ENCODE data around the gene KIAA0513. TPM values are rescaled to one million over a fixed set of nuclear protein-coding genes. Genes with fewer than 3 reads are reported as not detected.

The KIAA0513 gene
- total and polyA plus RNA-seq, 9 donors, result 2.8 to 12.8 (median 7.1) TPM

- DNase-seq, result no peak
- WGBS, 3 donors, result 93 to 94% (median 93%) methylated on average over 11 of the region's 11 CpGs
- Histone ChIP-seq H3K4me3 (no peak overlapping the region), H3K27ac (no peak overlapping the region), H3K36me3 (no peaks in the 10 kb centered on the region), H3K27me3 (no peaks in the 10 kb centered on the region), H3K9me3 (no peaks in the 10 kb centered on the region), H3K4me1 (ENCODE audit: insufficient read depth) (peaks cover 8% of the 10 kb centered on the region)
- intact Hi-C loops (cut with DNase I), result loop anchor here in 2 of 4 donors (5.0 to 10.0 kb wide), 2 partner anchors 48 to 50 kb away; no protein-coding TSS in a partner anchor
- TF ChIP-seq EP300 (IDR thresholded peaks at IDR 0.05) (no peak), POLR2A (IDR thresholded peaks at IDR 0.05) (no peak), CTCF (IDR thresholded peaks at IDR 0.05) (no peak)
Observed at GRCh38 chr16:85124636-85125346, 97.2 kb downstream of the KIAA0513 start.

- Histone ChIP-seq H3K36me3 (no peaks in the 10 kb centered on the region), H3K4me3 (no peak overlapping the region), H3K4me1 (ENCODE audit: insufficient read depth) (peaks cover 12% of the 10 kb centered on the region), H3K27ac (no peak overlapping the region), H3K9me3 (no peaks in the 10 kb centered on the region), H3K27me3 (no peaks in the 10 kb centered on the region)
- intact Hi-C loops (cut with DNase I), result loop anchor here in 2 of 4 donors (5.0 to 10.0 kb wide), 2 partner anchors 47 to 49 kb away; no protein-coding TSS in a partner anchor
- TF ChIP-seq POLR2A (IDR thresholded peaks at IDR 0.05) (no peak), CTCF (IDR thresholded peaks at IDR 0.05) (no peak), EP300 (IDR thresholded peaks at IDR 0.05) (no peak)
- 79 to 82% (median 79%) methylated on average over 16 of the region's 16 CpGs for WGBS, 3 donors
- no peak for DNase-seq
Observed at GRCh38 chr16:85125570-85126393, 98.2 kb downstream of the KIAA0513 start.

- no peak for TF ChIP-seq CTCF (IDR thresholded peaks at IDR 0.05)
- no peak for TF ChIP-seq EP300 (IDR thresholded peaks at IDR 0.05)
- no peak for TF ChIP-seq POLR2A (IDR thresholded peaks at IDR 0.05)
- H3K27ac ChIP-seq, result no peak overlapping the region
- 35 to 52% (median 38%) methylated on average over 12 of the region's 12 CpGs for WGBS, 3 donors
- no peak overlapping the region for H3K4me3 ChIP-seq
- intact Hi-C loops (cut with DNase I), result loop anchor here in 2 of 4 donors (5.0 to 10.0 kb wide), 2 partner anchors 46 to 48 kb away; no protein-coding TSS in a partner anchor
- no peaks in the 10 kb centered on the region for H3K36me3 ChIP-seq
- H3K4me1 ChIP-seq (ENCODE audit: insufficient read depth), result peaks cover 13% of the 10 kb centered on the region
- H3K27me3 ChIP-seq, result no peaks in the 10 kb centered on the region
- no peaks in the 10 kb centered on the region for H3K9me3 ChIP-seq
- DNase-seq, result no peak
Observed at GRCh38 chr16:85126394-85126704, 98.8 kb downstream of the KIAA0513 start.

GRCh38 chr16:85126705-85127378 lies 99.2 kb downstream of the KIAA0513 start:
- H3K4me1 ChIP-seq (ENCODE audit: insufficient read depth), result peaks cover 13% of the 10 kb centered on the region
- no peak overlapping the region for H3K4me3 ChIP-seq
- intact Hi-C loops (cut with DNase I), result loop anchor here in 2 of 4 donors (5.0 to 10.0 kb wide), 2 partner anchors 45 to 48 kb away; no protein-coding TSS in a partner anchor
- TF ChIP-seq POLR2A (IDR thresholded peaks at IDR 0.05), result no peak
- no peak for TF ChIP-seq EP300 (IDR thresholded peaks at IDR 0.05)
- no peak for TF ChIP-seq CTCF (IDR thresholded peaks at IDR 0.05)
- H3K9me3 ChIP-seq, result no peaks in the 10 kb centered on the region
- no peaks in the 10 kb centered on the region for H3K27me3 ChIP-seq
- no peak overlapping the region for H3K27ac ChIP-seq
- WGBS, 3 donors, result 3 to 5% (median 4%) methylated on average over 20 of the region's 20 CpGs
- peak; percentile 54 to 77 (median 67) for DNase-seq
- no peaks in the 10 kb centered on the region for H3K36me3 ChIP-seq
